Uterus (tissue), 2 donors: ENCODE data around the gene ADAMTSL5.

Source experiments
- CTCF ChIP-seq, 4 experiments: fragments of 200-600 bp in 2 of 4; fragments of 450-650 bp in 2 of 4; sonication (generic) in 2 of 4; IDR thresholded peaks; one replicate each; pipeline ENCODE4 v1.5.1; 2016 to 2019; ENCODE audit warnings: antibody characterized with exemption in 4 of 4, mild to moderate bottlenecking in 2 of 4, moderate library complexity in 1 of 4
- POLR2A ChIP-seq, 2 donors: fragments of 450-650 bp; IDR thresholded peaks; one replicate each; pipeline ENCODE4 v1.6.1; 2016; ENCODE audit warnings: antibody characterized with exemption in 2 of 2, mild to moderate bottlenecking in 1 of 2, moderate library complexity in 1 of 2

DNA sequence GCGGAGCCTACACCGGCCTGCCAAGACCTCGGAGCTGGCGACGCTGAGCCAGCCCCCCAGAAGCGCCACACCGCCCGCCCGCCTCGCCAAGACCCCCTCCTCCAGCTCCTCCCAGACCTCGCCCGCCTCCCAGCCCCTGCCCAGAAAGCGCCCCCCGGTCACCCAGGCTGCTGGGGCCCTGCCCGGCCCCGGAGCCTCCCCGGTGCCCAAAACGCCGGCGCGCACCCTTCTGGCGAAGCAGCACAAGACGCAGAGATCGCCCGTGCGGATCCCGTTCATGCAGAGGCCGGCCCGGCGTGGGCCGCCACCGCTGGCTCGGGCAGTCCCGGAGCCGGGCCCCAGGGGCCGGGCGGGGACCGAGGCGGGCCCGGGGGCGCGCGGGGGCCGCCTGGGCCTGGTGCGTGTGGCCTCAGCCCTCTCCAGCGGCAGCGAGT, 44.0 kb downstream of the ADAMTSL5 start:
- TF ChIP-seq POLR2A (IDR thresholded peaks at IDR 0.05) (no peak), CTCF (IDR thresholded peaks at IDR 0.05) (no peak)
